Uterus (tissue), 4 donors: ENCODE results near the gene FBN2. TPM values are rescaled to one million over a fixed set of nuclear protein-coding genes. Genes with fewer than 3 reads are reported as not detected.

ENCODE experiments used
- DNase-seq, 2 donors: peaks; one replicate each; pipeline ENCODE4 v3.0.0-alpha.2; 2019 to 2020
- H3K27ac ChIP-seq, 2 donors: fragments of 200-600 bp; sonication (generic); 1 replicate in 1 of 2; 2 replicates in 1 of 2; pipeline ENCODE4 v1.5.1; 2016 to 2018
- H3K27me3 ChIP-seq, 2 donors: fragments of 200-600 bp; sonication (generic); one replicate each; pipeline ENCODE4 v1.5.1; 2018 to 2019; ENCODE audit warnings: control low read depth in 1 of 2
- H3K36me3 ChIP-seq, 2 donors: fragments of 200-600 bp; sonication (generic); one replicate each; pipeline ENCODE4 v1.5.1; 2019; ENCODE audit warnings: control low read depth in 1 of 2
- H3K4me1 ChIP-seq, 2 donors: fragments of 200-600 bp; sonication (generic); one replicate each; pipeline ENCODE4 v1.5.1; 2018 to 2019; ENCODE audit warnings: control low read depth in 1 of 2
- H3K4me3 ChIP-seq, 2 donors: fragments of 200-600 bp; sonication (generic); 1 replicate in 1 of 2; 2 replicates in 1 of 2; pipeline ENCODE4 v1.5.1; 2018 to 2019; ENCODE audit warnings: mild to moderate bottlenecking in 1 of 2
- H3K9me3 ChIP-seq, 2 donors: fragments of 200-600 bp; sonication (generic); one replicate each; pipeline ENCODE4 v1.5.1; 2019; ENCODE audit warnings: control low read depth in 1 of 2
- CTCF ChIP-seq, 4 experiments: fragments of 200-600 bp in 2 of 4; fragments of 450-650 bp in 2 of 4; sonication (generic) in 2 of 4; IDR thresholded peaks; one replicate each; pipeline ENCODE4 v1.5.1; 2016 to 2019; ENCODE audit warnings: antibody characterized with exemption in 4 of 4, mild to moderate bottlenecking in 2 of 4, moderate library complexity in 1 of 4
- POLR2A ChIP-seq, 2 donors: fragments of 450-650 bp; IDR thresholded peaks; one replicate each; pipeline ENCODE4 v1.6.1; 2016; ENCODE audit warnings: antibody characterized with exemption in 2 of 2, mild to moderate bottlenecking in 1 of 2, moderate library complexity in 1 of 2
- intact Hi-C: fragments of 100-400 bp; cut with DNase I; formaldehyde crosslinking; loops from one replicate; pipeline ENCODE4 v1.15.1; 2023; ENCODE audit warnings: low total_unique reads
- total RNA-seq, 4 donors: library from RNA; depleted of rRNA in 3 of 4; stranded (reverse); fragments of >200 nt in 3 of 4; gene quantifications; one replicate each; pipeline versions ENCODE4 v1.1.0 to v1.2.4, GENCODE V29; 2014 to 2023
- donor health status: DM: yes; HTN: yes; CAD: no.

FBN2 gene
- total RNA-seq, 4 donors from 2014 or later, result 1.0 to 389 (median 2.8) TPM

GRCh38 chr5:128541385-128541784 is 3.3 kb upstream of the FBN2 start:
- Histone ChIP-seq H3K4me3 (no peak overlapping the region), H3K27me3 (no peaks in the 10 kb centered on the region), H3K36me3 (no peaks in the 10 kb centered on the region), H3K4me1 (peaks cover 0 to 7% of the 10 kb centered on the region in 2 donors), H3K9me3 (no peaks in the 10 kb centered on the region), H3K27ac (no peak overlapping the region)
- TF ChIP-seq POLR2A (IDR thresholded peaks at IDR 0.05) (no peak), CTCF (IDR thresholded peaks at IDR 0.05) (no peak)
- intact Hi-C loops, result no loop called here
- no peak for DNase-seq

GRCh38 chr5:128539038-128539429 is 989 bp upstream of the FBN2 start:
- Histone ChIP-seq H3K27ac (peak overlapping the region; percentile 34 to 36), H3K9me3 (no peaks in the 10 kb centered on the region), H3K27me3 (no peaks in the 10 kb centered on the region), H3K4me1 (peaks cover 0 to 7% of the 10 kb centered on the region in 2 donors), H3K36me3 (no peaks in the 10 kb centered on the region), H3K4me3 (peak overlapping the region; percentile 40 to 45)
- intact Hi-C loops, result no loop called here
- TF ChIP-seq POLR2A (IDR thresholded peaks at IDR 0.05), result no peak
- TF ChIP-seq CTCF (IDR thresholded peaks at IDR 0.05), result no peak
- DNase-seq, result no peak

GRCh38 chr5:128538250-128539037 is 399 bp upstream of the FBN2 start:
- peak; percentile 46 to 62 for DNase-seq
- H3K27me3 ChIP-seq, result no peaks in the 10 kb centered on the region
- TF ChIP-seq POLR2A (IDR thresholded peaks at IDR 0.05) (no peak), CTCF (IDR thresholded peaks at IDR 0.05) (no peak)
- H3K36me3 ChIP-seq, result no peaks in the 10 kb centered on the region
- H3K4me1 ChIP-seq, result peaks cover 0 to 7% of the 10 kb centered on the region in 2 donors
- intact Hi-C loops, result no loop called here
- H3K4me3 ChIP-seq, result peak overlapping the region; percentile 40 to 45
- H3K9me3 ChIP-seq, result no peaks in the 10 kb centered on the region
- peak overlapping the region; percentile 34 to 36 for H3K27ac ChIP-seq

GRCh38 chr5:128537221-128537999 is 635 bp downstream of the FBN2 start:
- Histone ChIP-seq H3K27ac (peak overlapping the region in 1 of 2 donors; percentile 15), H3K27me3 (no peaks in the 10 kb centered on the region), H3K4me3 (peak overlapping the region; percentile 40 to 45), H3K36me3 (no peaks in the 10 kb centered on the region), H3K4me1 (peaks cover 0 to 7% of the 10 kb centered on the region in 2 donors), H3K9me3 (no peaks in the 10 kb centered on the region)
- intact Hi-C loops, result no loop called here
- TF ChIP-seq POLR2A (IDR thresholded peaks at IDR 0.05), result no peak
- no peak for TF ChIP-seq CTCF (IDR thresholded peaks at IDR 0.05)
- peak; percentile 17 to 36 for DNase-seq
